Activated CD4-positive, alpha-beta memory T cell treated with anti-CD3 and anti-CD28 coated beads for 36 hours (primary cell): ENCODE measurements around the gene DAB1. TPM values are rescaled to one million over a fixed set of nuclear protein-coding genes. Genes with fewer than 3 reads are reported as not detected.

Source experiments
- CTCF ChIA-PET: fragments of 350-600 bp; sonication (Branson Sonifier 250); formaldehyde crosslinking; loops from one replicate; lab custom pipeline; 2021; ENCODE audit warnings: antibody characterized with exemption, inconsistent platforms; lab: Charles Lee
- POLR2A ChIA-PET: fragments of 350-600 bp; sonication (Branson Sonifier 250); formaldehyde crosslinking; loops from one replicate; lab custom pipeline; 2021; ENCODE audit warnings: antibody characterized with exemption; lab: Charles Lee
- DNase-seq: peaks from one replicate; pipeline ENCODE4 v3.0.0-alpha.2; 2020
- H3K27ac Mint-ChIP-seq: one replicate; pipeline ENCODE4 v1.8.0; 2021; ENCODE audit warnings: mixed read lengths
- H3K27me3 Mint-ChIP-seq: one replicate; pipeline ENCODE4 v1.8.0; 2021; ENCODE audit warnings: mixed read lengths
- H3K36me3 Mint-ChIP-seq: one replicate; pipeline ENCODE4 v1.8.0; 2021; ENCODE audit warnings: mixed read lengths
- H3K4me1 Mint-ChIP-seq: one replicate; pipeline ENCODE4 v1.8.0; 2021; ENCODE audit warnings: low read depth, mixed read lengths
- H3K4me3 Mint-ChIP-seq: one replicate; pipeline ENCODE4 v1.8.0; 2021; ENCODE audit warnings: mild to moderate bottlenecking, mixed read lengths
- H3K9me3 Mint-ChIP-seq: one replicate; pipeline ENCODE4 v1.8.0; 2021; ENCODE audit warnings: mixed read lengths
- intact Hi-C: fragments of 100-400 bp; cut with micrococcal nuclease; formaldehyde crosslinking; loops from one replicate; pipeline ENCODE4 v1.15.1; 2023
- total RNA-seq, 2 experiments: library from RNA; stranded (reverse); gene quantifications; one replicate each; pipeline ENCODE4 v1.2.3, GENCODE V29; 2021

The DAB1 gene
- total RNA-seq, 2 experiments from 2014 or later = 0.24 to 0.46 TPM

- intact Hi-C loops = no loop called here
- Mint-ChIP-seq H3K9me3 (no peaks in the 10 kb centered on the region), H3K4me1 (no peaks in the 10 kb centered on the region), H3K36me3 (no peaks in the 10 kb centered on the region), H3K27me3 (no peaks in the 10 kb centered on the region), H3K4me3 (no peak overlapping the region), H3K27ac (no peak overlapping the region)
- ChIA-PET CTCF (no interaction called here), POLR2A (no interaction called here)
- DNase-seq = no peak
Measured at GRCh38 chr1:57277681-57278080, 146.2 kb downstream of the DAB1 start.

DNA sequence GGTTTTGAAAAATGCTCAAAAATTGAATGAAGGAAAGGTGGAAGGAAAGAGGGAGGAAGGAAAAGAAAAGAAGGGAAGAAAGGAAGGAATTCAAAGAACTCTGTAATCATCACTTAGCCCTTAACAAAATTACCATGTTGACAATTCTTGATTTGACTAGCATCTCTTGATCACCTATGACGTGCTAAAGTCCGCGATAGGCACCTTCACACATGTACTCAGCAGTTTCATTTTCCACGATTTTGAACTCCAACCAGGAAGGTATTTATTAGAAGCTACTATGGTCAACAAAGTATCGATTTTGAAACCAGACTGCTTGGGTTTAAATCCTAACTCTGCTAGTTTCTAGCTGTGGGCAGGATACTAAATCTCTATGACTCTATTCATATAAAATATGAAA is 146.9 kb downstream of the DAB1 start:
- H3K4me3 Mint-ChIP-seq = no peak overlapping the region
- no peak for DNase-seq
- H3K9me3 Mint-ChIP-seq = no peaks in the 10 kb centered on the region
- POLR2A ChIA-PET = no interaction called here
- H3K36me3 Mint-ChIP-seq = no peaks in the 10 kb centered on the region
- no peaks in the 10 kb centered on the region for H3K27me3 Mint-ChIP-seq
- intact Hi-C loops = no loop called here
- H3K4me1 Mint-ChIP-seq = no peaks in the 10 kb centered on the region
- CTCF ChIA-PET = no interaction called here
- H3K27ac Mint-ChIP-seq = no peak overlapping the region

GRCh38 chr1:57272601-57273000 is 151.3 kb downstream of the DAB1 start:
- POLR2A ChIA-PET = no interaction called here
- CTCF ChIA-PET = no interaction called here

DNA sequence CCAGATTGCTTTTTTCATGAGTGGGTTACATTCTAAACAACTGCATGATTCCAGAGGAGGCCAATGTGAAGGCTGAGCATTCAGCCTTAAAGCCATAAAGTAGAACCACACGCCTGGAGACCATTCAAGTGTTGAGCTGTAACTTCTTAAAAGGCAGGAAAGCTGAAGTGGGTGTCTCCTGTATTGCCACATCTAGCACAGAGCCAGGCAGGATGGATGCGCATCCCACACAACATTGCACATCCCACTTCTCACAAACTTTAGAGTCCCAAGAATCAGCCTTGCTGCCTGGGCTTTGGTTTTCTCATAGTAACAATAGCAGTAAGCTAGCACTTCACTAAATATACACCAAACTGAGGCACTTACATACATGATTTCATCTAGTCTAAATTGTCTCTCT is 151.7 kb downstream of the DAB1 start:
- no peaks in the 10 kb centered on the region for H3K36me3 Mint-ChIP-seq
- H3K27me3 Mint-ChIP-seq = no peaks in the 10 kb centered on the region
- ChIA-PET POLR2A (no interaction called here), CTCF (no interaction called here)
- no peak for DNase-seq
- no peak overlapping the region for H3K27ac Mint-ChIP-seq
- no peak overlapping the region for H3K4me3 Mint-ChIP-seq
- intact Hi-C loops = no loop called here
- H3K9me3 Mint-ChIP-seq = no peaks in the 10 kb centered on the region
- no peaks in the 10 kb centered on the region for H3K4me1 Mint-ChIP-seq

More at GRCh38 chr1:57272601-57273000, 151.3 kb downstream of the DAB1 start:
- no peaks in the 10 kb centered on the region for H3K9me3 Mint-ChIP-seq
- no peak overlapping the region for H3K4me3 Mint-ChIP-seq
- no peaks in the 10 kb centered on the region for H3K27me3 Mint-ChIP-seq
- no peak overlapping the region for H3K27ac Mint-ChIP-seq
- DNase-seq = no peak
- no peaks in the 10 kb centered on the region for H3K4me1 Mint-ChIP-seq
- H3K36me3 Mint-ChIP-seq = no peaks in the 10 kb centered on the region
- intact Hi-C loops = no loop called here

GRCh38 chr1:57270927-57271698 is 152.7 kb downstream of the DAB1 start:
- H3K36me3 Mint-ChIP-seq = no peaks in the 10 kb centered on the region
- intact Hi-C loops = no loop called here
- H3K27ac Mint-ChIP-seq = no peak overlapping the region
- ChIA-PET CTCF (no interaction called here), POLR2A (no interaction called here)
- DNase-seq = no peak
- no peaks in the 10 kb centered on the region for H3K4me1 Mint-ChIP-seq
- H3K4me3 Mint-ChIP-seq = no peak overlapping the region
- H3K27me3 Mint-ChIP-seq = no peaks in the 10 kb centered on the region
- no peaks in the 10 kb centered on the region for H3K9me3 Mint-ChIP-seq

GRCh38 chr1:57269630-57270225 is 154.1 kb downstream of the DAB1 start:
- no peaks in the 10 kb centered on the region for H3K9me3 Mint-ChIP-seq
- no peaks in the 10 kb centered on the region for H3K36me3 Mint-ChIP-seq
- no peak for DNase-seq
- POLR2A ChIA-PET = no interaction called here
- H3K27ac Mint-ChIP-seq = no peak overlapping the region
- CTCF ChIA-PET = no interaction called here
- H3K4me1 Mint-ChIP-seq = no peaks in the 10 kb centered on the region
- H3K4me3 Mint-ChIP-seq = no peak overlapping the region
- intact Hi-C loops = no loop called here
- no peaks in the 10 kb centered on the region for H3K27me3 Mint-ChIP-seq

DNA sequence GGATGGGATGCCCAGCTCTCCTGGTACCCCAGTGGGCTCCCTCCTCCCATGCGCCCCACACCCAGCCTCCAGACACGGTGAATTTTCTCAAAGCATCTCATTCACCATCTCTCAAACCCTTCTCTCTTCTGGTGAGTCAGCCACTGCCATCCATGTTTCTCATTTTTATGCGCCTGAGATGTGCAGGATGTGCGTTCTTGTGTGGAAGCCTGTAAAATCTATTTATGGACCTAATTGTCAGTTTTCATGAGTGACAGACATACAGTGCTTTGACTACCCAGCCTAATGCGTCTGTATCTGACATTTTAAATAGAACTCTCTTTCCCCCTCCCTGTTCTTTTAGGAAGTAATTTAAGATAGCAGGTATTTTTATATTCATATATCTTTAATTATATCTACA is 158.8 kb downstream of the DAB1 start:
- ChIA-PET CTCF (no interaction called here), POLR2A (no interaction called here)
- Mint-ChIP-seq H3K36me3 (no peaks in the 10 kb centered on the region), H3K27me3 (no peaks in the 10 kb centered on the region), H3K27ac (no peak overlapping the region), H3K9me3 (no peaks in the 10 kb centered on the region), H3K4me3 (no peak overlapping the region), H3K4me1 (no peaks in the 10 kb centered on the region)
- DNase-seq = no peak
- intact Hi-C loops = no loop called here

GRCh38 chr1:57262472-57262871 is 161.4 kb downstream of the DAB1 start:
- no peak overlapping the region for H3K4me3 Mint-ChIP-seq
- no peaks in the 10 kb centered on the region for H3K36me3 Mint-ChIP-seq
- CTCF ChIA-PET = no interaction called here
- H3K27me3 Mint-ChIP-seq = no peaks in the 10 kb centered on the region
- peaks cover 4% of the 10 kb centered on the region for H3K9me3 Mint-ChIP-seq
- no peak for DNase-seq
- POLR2A ChIA-PET = interaction anchor here (0.6 kb wide), 1 partner anchor 259 kb away, joined by 3 read pairs; no protein-coding TSS in a partner anchor
- H3K4me1 Mint-ChIP-seq = no peaks in the 10 kb centered on the region
- H3K27ac Mint-ChIP-seq = no peak overlapping the region
- intact Hi-C loops = no loop called here

DNA sequence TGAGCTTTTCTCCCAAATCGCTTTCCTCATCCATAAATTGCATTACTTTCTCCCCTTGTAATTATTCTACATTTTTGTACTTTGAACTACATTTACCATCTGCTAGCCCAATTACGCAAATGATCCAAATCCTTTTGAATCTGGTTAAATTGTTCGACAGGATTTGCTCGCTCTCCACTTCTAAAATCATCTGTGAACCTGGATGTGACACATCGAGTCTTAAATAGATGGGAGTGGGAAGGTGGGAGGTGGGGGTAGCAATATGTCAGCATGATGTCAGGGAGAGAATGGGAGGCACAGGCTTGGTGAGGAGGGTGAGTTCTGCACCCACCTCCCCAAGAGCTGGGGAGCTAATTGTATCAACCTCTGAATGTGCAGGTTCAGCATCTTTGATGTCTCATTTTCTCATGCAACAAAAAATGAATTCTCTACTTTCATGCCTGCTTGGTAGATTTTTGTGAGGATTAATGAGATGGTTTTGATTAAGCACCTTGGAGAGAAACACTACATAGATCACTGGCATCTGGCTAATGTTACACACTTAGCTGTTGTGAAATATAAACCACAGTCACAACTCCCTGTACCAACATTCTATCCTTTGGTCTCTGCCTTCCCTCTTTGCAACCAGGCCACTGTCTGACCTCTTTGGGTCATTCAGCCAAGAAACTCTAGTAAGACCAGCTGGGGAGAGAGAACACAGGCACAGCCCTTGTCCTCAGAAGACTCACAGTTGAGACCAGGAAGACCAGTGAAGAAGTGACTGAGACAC is 165.1 kb downstream of the DAB1 start:
- POLR2A ChIA-PET = no interaction called here
- H3K4me3 Mint-ChIP-seq = no peak overlapping the region
- H3K36me3 Mint-ChIP-seq = no peaks in the 10 kb centered on the region
- H3K27me3 Mint-ChIP-seq = no peaks in the 10 kb centered on the region
- CTCF ChIA-PET = no interaction called here
- intact Hi-C loops = no loop called here
- DNase-seq = no peak
- H3K9me3 Mint-ChIP-seq = peaks cover 4% of the 10 kb centered on the region
- H3K4me1 Mint-ChIP-seq = no peaks in the 10 kb centered on the region
- no peak overlapping the region for H3K27ac Mint-ChIP-seq

DNA sequence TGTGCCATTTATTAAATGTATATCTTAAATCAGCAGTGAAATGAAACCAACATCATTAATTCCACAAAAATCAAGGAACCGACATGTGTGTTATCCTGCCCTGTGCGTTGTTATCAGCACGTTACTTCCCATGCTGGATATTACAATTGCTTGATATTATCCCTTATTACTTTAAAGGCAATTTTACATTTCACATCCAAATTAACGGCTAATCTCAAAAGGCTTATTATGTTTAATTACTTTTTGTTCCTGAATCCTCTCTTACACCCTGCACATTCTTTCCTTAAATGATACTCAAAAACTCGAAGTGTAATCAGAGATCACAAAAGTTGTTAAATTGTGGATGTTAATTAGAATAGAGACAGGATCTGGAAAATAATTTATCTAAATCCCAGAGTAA is 167.9 kb downstream of the DAB1 start:
- Mint-ChIP-seq H3K27me3 (no peaks in the 10 kb centered on the region), H3K27ac (no peak overlapping the region), H3K4me1 (no peaks in the 10 kb centered on the region), H3K4me3 (no peak overlapping the region), H3K36me3 (no peaks in the 10 kb centered on the region), H3K9me3 (peaks cover 4% of the 10 kb centered on the region)
- CTCF ChIA-PET = no interaction called here
- intact Hi-C loops = no loop called here
- no peak for DNase-seq
- POLR2A ChIA-PET = no interaction called here

- Mint-ChIP-seq H3K4me3 (no peak overlapping the region), H3K4me1 (no peaks in the 10 kb centered on the region), H3K36me3 (no peaks in the 10 kb centered on the region), H3K27me3 (peaks cover 2% of the 10 kb centered on the region), H3K9me3 (peaks cover 4% of the 10 kb centered on the region), H3K27ac (no peak overlapping the region)
- POLR2A ChIA-PET = no interaction called here
- intact Hi-C loops = no loop called here
- CTCF ChIA-PET = no interaction called here
- no peak for DNase-seq
Measured at GRCh38 chr1:57254022-57254421, 169.8 kb downstream of the DAB1 start.

DNA sequence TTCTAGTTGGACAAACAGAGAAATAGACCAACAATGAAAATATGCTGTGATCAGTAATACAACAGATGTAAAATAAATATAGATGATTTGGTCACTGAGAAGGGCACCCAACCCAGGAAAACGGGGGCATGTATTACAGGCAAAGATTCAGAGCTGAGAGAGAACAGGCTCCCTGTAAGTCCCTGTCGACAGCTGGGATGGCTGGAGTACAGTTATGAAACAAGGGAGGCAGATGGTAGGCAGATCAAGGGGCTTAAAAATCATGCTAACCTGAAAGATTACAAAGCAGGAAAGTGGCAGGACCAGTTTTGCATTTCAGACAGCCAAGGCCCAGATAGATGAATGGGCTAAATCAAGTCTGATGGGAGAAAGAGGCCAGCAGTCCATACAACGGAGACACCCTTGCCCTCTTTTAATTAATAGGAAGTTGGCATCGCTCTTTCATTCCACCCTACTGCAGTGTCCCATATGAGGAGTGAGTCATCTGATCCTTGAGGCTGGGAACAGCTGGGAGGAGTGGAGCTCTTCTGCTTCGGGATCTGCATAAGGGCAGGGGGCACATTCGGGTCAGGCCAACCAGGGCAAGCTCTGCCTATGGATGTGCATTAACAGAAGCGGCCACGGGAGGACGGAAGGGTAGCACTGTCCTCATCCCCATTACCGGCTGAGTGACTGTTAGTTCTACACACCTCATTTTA is 171.1 kb downstream of the DAB1 start:
- CTCF ChIA-PET = no interaction called here
- no peaks in the 10 kb centered on the region for H3K36me3 Mint-ChIP-seq
- intact Hi-C loops = no loop called here

More for the DNA sequence above, 171.1 kb downstream of the DAB1 start:
- H3K4me1 Mint-ChIP-seq = no peaks in the 10 kb centered on the region
- peaks cover 2% of the 10 kb centered on the region for H3K27me3 Mint-ChIP-seq
- H3K9me3 Mint-ChIP-seq = peaks cover 1% of the 10 kb centered on the region
- H3K27ac Mint-ChIP-seq = no peak overlapping the region
- DNase-seq = no peak
- POLR2A ChIA-PET = no interaction called here
- H3K4me3 Mint-ChIP-seq = no peak overlapping the region
